BJ (cell line): Measurements from ENCODE around the gene FAR2. TPM values are rescaled to one million over a fixed set of nuclear protein-coding genes. Genes with fewer than 3 reads are reported as not detected.
"Not testable (repeated sequence)": the region's sequence is repeated elsewhere in the genome, so short reads cannot be mapped to it uniquely, and the experiment has no call there.

Source experiments
- CTCF ChIA-PET: fragments of 350-600 bp; formaldehyde crosslinking; extraction: SDS; loops from one replicate; lab custom pipeline; 2021; ENCODE audit warnings: antibody characterized with exemption, inconsistent platforms; lab: Yijun Ruan, JAX
- POLR2A ChIA-PET: fragments of 300-600 bp; sonication (Branson Sonifier 250); formaldehyde crosslinking; extraction: SDS; loops from one replicate; lab custom pipeline; 2021; ENCODE audit warnings: antibody characterized with exemption; lab: Charles Lee
- DNase-seq: peaks from one replicate; pipeline ENCODE4 v3.0.0-alpha.2; 2011; ENCODE audit warnings: low read depth
- H3K27me3 ChIP-seq: 2 replicates; pipeline ENCODE4 v1.6.0; 2011; ENCODE audit warnings: low read length; ENCODE audit not compliant: control insufficient read depth, insufficient read depth
- H3K36me3 ChIP-seq: 2 replicates; pipeline ENCODE4 v1.5.1; 2011; ENCODE audit warnings: low read length; ENCODE audit not compliant: control insufficient read depth, insufficient read depth
- H3K4me3 ChIP-seq: 2 replicates; pipeline ENCODE4 v1.5.1; 2011; ENCODE audit warnings: low read depth, mild to moderate bottlenecking, control low read depth, low read length
- CTCF ChIP-seq: IDR thresholded peaks from 2 replicates; pipeline ENCODE4 v1.5.1; 2011; ENCODE audit warnings: low read depth, mild to moderate bottlenecking, control low read depth, inconsistent platforms, low read length, moderate library complexity; ENCODE audit not compliant: insufficient read depth
- polyA plus RNA-seq: library from polyadenylated mRNA; depleted of rRNA; stranded (reverse); fragments of >200 nt; gene quantifications from 2 replicates; pipeline ENCODE4 v1.2.3, GENCODE V29; 2011

FAR2 gene
- polyA plus RNA-seq, 1 experiment, result 17.1 TPM

DNA sequence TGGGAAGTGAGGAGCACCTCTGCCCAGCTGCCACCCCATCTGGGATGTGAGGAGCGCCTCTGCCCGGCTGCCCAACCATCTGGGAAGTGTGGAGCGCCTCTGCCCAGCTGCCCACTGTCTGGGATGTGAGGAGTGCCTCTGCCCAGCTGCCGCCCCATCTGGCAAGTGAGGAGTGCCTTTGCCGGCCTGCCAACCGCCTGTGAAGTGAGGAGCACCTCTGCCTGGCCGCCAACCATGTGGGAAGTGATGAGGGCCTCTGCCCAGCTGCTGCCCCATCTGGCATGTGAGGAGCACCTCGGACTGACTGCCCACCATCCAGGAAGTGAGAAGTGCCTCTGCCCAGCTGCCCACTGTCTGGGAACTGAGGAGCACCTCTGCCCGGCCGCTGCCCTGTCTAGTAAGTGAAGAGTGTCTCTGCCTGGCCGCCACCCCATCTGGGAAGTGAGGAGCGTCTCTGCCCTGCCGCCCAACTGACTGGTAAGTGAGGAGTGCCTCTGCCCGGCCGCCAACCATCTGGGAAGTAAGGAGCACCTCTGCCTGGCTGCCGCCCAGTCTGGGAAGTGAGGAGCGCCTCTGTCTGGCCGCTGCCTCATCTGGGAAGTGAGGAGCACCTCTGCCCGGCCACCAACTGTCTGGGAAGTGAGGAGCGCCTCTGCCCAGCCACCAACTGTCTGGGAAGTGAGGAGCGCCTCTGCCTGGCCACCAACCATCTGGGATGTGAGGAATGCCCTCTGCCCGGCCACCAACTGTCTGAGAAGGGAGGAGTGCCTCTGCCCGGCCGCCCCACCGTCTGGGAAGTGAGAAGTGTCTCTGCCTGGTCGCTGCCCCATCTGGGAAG is 22.6 kb downstream of the FAR2 start:
- TF ChIP-seq CTCF, result no peak
- Histone ChIP-seq H3K36me3 (no peaks in the 10 kb centered on the region), H3K4me3 (no peak overlapping the region), H3K27me3 (no peaks in the 10 kb centered on the region)
- CTCF ChIA-PET, result no interaction called here
- DNase-seq, result no peak
- POLR2A ChIA-PET, result no interaction called here

- no peaks in the 10 kb centered on the region for H3K27me3 ChIP-seq
- TF ChIP-seq CTCF, result no peak
- H3K4me3 ChIP-seq, result no peak overlapping the region
- CTCF ChIA-PET, result no interaction called here
- POLR2A ChIA-PET, result no interaction called here
- DNase-seq, result no peak
- H3K36me3 ChIP-seq, result no peaks in the 10 kb centered on the region
Observed at GRCh38 chr12:29176941-29177340, 27.9 kb downstream of the FAR2 start.

- DNase-seq, H3K36me3 ChIP-seq, H3K27me3 ChIP-seq, POLR2A ChIA-PET, H3K4me3 ChIP-seq: not testable (repeated sequence)
- CTCF ChIA-PET, result interaction anchor here (1.2 kb wide), 1 partner anchor 14 kb away, joined by 3 read pairs; no protein-coding TSS in a partner anchor
Observed at GRCh38 chr12:29182247-29182646, 33.2 kb downstream of the FAR2 start.

GRCh38 chr12:29187756-29188155 is 38.7 kb downstream of the FAR2 start:
- no peak overlapping the region for H3K4me3 ChIP-seq
- H3K36me3 ChIP-seq, result no peaks in the 10 kb centered on the region
- TF ChIP-seq CTCF, result no peak
- CTCF ChIA-PET, result no interaction called here
- no peak for DNase-seq
- no peaks in the 10 kb centered on the region for H3K27me3 ChIP-seq
- POLR2A ChIA-PET, result no interaction called here

DNA sequence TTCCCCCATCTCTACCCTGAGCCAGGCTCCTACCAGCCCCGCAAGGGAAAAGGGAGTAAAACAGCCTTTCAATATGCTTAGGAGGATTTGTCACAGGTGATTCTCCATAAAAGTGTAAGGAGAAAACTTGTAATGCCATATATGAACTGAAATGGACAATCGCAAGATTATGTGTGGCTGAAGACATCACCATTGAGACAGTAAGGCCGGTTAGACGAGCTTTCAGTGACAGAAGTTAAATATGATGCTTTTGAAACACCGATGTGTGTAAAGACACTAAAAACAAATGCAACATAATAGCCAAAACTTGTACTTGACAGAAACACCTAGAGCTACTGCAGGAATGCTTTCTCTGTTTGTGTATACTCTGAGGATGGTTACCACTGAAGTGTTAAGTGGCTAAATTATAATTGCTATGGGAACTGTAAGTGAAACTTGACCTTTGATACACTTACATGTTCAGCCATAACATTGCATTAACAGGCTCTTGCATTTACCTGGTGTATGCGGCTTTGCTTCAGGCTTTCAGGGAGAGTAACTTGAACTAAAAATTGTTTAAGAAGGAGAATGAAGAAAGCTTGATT is 42.3 kb downstream of the FAR2 start:
- no peaks in the 10 kb centered on the region for H3K36me3 ChIP-seq
- POLR2A ChIA-PET, result no interaction called here
- CTCF ChIA-PET, result interaction anchor here (1.2 to 1.5 kb wide), 2 partner anchors 13 to 18 kb away, joined by 3 read pairs; no protein-coding TSS in a partner anchor
- TF ChIP-seq CTCF, result no peak
- DNase-seq, result no peak
- no peak overlapping the region for H3K4me3 ChIP-seq
- H3K27me3 ChIP-seq, result no peaks in the 10 kb centered on the region
